Panc1 (cell line): ENCODE data around the gene PLPPR2.

Experiments
- POLR2AphosphoS5 ChIP-seq: IDR thresholded peaks from 2 replicates; pipeline ENCODE4 v1.6.1; 2012; ENCODE audit warnings: mild to moderate bottlenecking, low read depth, low read length, moderate library complexity
- SIN3A ChIP-seq: IDR thresholded peaks from 2 replicates; pipeline ENCODE4 v1.6.1; 2012; ENCODE audit warnings: low read depth, mild to moderate bottlenecking, low read length, moderate library complexity, borderline replicate concordance; ENCODE audit not compliant: insufficient read depth
- TF ChIP-seq, protein P1 (sequence below), 2 experiments: IDR thresholded peaks; 2 replicates each; pipeline ENCODE4 v1.6.1; 2011 to 2012; ENCODE audit warnings: low read depth in 2 of 2, control low read depth in 1 of 2, low read length in 1 of 2, mild to moderate bottlenecking in 1 of 2, moderate library complexity in 1 of 2; ENCODE audit not compliant: insufficient read depth in 1 of 2
- TF ChIP-seq, protein P2 (sequence below): fragments of 450-650 bp; IDR thresholded peaks from 2 replicates; pipeline ENCODE4 v1.5.1; 2017; ENCODE audit warnings: mild to moderate bottlenecking

DNA sequence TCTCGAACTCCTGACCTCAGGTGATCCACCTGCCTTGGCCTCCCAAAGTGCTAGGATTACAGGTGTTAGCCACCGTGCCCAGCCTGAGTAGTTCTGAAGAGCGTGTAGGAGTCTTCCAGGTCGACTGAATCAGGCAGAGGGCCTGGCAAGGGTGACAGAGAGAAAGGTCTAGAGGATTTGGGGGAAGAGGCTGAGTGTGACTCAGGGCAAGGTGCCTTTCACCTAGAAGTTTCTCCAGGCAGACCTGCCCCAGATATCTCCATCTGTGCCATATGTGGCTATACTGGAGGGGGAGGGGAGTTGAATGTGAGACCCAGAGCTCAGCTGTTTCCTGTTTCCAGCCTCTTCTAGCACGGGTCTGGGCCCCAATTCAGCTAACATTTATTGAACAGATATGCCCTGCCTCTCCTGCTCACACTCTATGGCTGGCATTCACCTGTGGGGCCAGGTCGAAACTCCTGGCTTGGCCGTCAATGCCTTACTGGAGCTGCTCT, 7.6 kb upstream of the PLPPR2 start:
- TF ChIP-seq, protein P1, sequence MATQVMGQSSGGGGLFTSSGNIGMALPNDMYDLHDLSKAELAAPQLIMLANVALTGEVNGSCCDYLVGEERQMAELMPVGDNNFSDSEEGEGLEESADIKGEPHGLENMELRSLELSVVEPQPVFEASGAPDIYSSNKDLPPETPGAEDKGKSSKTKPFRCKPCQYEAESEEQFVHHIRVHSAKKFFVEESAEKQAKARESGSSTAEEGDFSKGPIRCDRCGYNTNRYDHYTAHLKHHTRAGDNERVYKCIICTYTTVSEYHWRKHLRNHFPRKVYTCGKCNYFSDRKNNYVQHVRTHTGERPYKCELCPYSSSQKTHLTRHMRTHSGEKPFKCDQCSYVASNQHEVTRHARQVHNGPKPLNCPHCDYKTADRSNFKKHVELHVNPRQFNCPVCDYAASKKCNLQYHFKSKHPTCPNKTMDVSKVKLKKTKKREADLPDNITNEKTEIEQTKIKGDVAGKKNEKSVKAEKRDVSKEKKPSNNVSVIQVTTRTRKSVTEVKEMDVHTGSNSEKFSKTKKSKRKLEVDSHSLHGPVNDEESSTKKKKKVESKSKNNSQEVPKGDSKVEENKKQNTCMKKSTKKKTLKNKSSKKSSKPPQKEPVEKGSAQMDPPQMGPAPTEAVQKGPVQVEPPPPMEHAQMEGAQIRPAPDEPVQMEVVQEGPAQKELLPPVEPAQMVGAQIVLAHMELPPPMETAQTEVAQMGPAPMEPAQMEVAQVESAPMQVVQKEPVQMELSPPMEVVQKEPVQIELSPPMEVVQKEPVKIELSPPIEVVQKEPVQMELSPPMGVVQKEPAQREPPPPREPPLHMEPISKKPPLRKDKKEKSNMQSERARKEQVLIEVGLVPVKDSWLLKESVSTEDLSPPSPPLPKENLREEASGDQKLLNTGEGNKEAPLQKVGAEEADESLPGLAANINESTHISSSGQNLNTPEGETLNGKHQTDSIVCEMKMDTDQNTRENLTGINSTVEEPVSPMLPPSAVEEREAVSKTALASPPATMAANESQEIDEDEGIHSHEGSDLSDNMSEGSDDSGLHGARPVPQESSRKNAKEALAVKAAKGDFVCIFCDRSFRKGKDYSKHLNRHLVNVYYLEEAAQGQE (IDR thresholded peaks at IDR 0.05; ENCODE audit: insufficient read depth in 1 of 2, low read depth in 2 of 2, low read length in 1 of 2) = no peak
- TF ChIP-seq POLR2AphosphoS5 (no peak), SIN3A (no peak)
- TF ChIP-seq, protein P2, sequence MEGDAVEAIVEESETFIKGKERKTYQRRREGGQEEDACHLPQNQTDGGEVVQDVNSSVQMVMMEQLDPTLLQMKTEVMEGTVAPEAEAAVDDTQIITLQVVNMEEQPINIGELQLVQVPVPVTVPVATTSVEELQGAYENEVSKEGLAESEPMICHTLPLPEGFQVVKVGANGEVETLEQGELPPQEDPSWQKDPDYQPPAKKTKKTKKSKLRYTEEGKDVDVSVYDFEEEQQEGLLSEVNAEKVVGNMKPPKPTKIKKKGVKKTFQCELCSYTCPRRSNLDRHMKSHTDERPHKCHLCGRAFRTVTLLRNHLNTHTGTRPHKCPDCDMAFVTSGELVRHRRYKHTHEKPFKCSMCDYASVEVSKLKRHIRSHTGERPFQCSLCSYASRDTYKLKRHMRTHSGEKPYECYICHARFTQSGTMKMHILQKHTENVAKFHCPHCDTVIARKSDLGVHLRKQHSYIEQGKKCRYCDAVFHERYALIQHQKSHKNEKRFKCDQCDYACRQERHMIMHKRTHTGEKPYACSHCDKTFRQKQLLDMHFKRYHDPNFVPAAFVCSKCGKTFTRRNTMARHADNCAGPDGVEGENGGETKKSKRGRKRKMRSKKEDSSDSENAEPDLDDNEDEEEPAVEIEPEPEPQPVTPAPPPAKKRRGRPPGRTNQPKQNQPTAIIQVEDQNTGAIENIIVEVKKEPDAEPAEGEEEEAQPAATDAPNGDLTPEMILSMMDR = no peak
